DMS153 (cell line): ENCODE results near the gene ZNF282.

Experiments used
- DNase-seq: peaks from one replicate; lab custom pipeline; 2025; lab: John Stamatoyannopoulos, UW

The ZNF282 gene

GRCh38 chr7:149194799-149195179 lies 557 bp upstream of the ZNF282 start:
- no peak for DNase-seq

DNA sequence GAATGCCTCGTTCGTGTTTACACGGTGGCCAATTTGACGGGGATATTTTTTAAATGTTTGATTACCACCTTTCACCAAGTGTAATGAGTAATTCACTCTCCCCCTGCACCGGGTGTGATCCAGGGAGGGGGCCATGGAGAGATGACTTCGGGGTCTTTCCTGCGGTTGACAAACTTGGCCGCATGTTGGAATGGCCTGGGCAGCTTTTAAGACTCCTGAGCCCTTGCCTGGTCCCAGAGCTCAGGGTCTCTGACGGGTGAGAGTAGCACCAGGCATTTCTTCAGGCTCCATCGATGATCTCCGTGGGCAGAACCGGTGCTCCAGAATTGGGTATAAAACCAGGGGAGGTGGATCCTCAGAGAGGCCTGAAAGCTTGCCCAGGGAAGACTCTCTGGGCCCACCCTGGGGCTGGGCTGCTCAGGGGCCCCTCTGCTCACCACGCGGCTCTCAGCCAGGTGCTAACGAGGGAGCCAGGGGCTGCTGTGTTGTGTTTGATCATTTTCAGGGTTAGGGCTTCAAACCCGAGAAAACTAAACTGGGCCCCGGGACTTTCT lies 882 bp downstream of the ZNF282 start:
- DNase-seq, result no peak

- no peak for DNase-seq
Observed at GRCh38 chr7:149196705-149197171, 1.4 kb downstream of the ZNF282 start.

DNA sequence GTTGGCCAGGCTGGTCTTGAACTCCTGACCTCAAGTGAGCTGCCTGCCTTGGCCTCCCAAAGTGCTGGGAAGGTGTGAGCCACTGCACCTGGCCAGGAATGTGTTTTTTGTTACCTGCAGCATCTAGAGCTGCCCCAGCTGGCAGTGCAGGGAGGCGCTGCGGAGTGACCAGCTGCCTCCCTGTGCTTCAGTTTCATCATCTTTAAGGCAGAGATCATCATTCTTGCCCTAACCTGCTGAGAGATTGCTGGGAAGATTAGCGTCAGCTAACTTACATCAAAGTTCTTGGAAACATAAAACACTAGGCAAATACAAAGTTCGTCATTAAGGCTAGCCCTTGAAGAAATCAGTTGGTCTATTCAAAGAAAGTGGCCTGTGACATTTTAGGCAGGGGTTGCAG lies 2.3 kb downstream of the ZNF282 start:
- DNase-seq, result no peak

- no peak for DNase-seq
Observed at GRCh38 chr7:149198161-149198816, 2.9 kb downstream of the ZNF282 start.

- DNase-seq, result no peak
Observed at GRCh38 chr7:149199234-149199995, 4.1 kb downstream of the ZNF282 start.

GRCh38 chr7:149202831-149203231 lies 7.5 kb downstream of the ZNF282 start:
- DNase-seq, result no peak

- no peak for DNase-seq
Observed at GRCh38 chr7:149205690-149206381, 10.5 kb downstream of the ZNF282 start.

GRCh38 chr7:149207324-149208035 lies 12.1 kb downstream of the ZNF282 start:
- DNase-seq, result no peak

DNA sequence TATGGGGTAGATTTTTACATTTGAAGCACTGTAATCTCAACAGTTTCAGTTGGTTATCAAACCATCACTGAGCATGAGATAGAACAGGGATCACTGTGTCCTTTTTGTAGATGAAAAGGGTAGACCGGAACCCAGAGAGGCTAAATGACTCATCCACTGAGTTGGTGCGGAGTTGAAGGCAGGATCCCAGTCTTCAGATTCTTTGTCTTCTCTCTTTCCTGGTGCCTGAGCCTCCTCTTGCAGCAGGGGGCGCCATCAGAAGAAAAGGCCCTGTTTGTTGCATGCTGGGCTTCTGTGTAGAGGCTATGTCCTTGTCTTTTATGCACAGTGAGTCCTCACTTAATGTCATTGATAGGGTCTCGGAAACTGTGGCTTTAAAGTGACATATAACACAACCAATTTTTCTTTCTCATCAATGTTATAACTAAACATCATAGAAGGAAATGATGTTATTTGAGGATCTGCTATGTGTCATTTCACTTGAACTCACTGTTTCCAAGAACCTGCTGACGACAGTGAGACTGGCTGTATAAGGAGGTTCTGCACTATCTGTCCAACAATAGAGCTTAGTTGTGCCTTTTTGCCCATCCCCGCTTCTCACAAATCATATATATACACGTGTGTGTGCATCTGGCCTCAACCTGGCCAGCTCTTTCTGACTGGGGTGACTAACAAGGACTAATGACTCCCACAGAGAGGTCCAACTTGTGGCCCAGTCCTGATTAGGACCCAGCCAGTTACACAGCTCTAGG lies 14.3 kb downstream of the ZNF282 start:
- no peak for DNase-seq

GRCh38 chr7:149210551-149210950 lies 15.2 kb downstream of the ZNF282 start:
- no peak for DNase-seq

DNA sequence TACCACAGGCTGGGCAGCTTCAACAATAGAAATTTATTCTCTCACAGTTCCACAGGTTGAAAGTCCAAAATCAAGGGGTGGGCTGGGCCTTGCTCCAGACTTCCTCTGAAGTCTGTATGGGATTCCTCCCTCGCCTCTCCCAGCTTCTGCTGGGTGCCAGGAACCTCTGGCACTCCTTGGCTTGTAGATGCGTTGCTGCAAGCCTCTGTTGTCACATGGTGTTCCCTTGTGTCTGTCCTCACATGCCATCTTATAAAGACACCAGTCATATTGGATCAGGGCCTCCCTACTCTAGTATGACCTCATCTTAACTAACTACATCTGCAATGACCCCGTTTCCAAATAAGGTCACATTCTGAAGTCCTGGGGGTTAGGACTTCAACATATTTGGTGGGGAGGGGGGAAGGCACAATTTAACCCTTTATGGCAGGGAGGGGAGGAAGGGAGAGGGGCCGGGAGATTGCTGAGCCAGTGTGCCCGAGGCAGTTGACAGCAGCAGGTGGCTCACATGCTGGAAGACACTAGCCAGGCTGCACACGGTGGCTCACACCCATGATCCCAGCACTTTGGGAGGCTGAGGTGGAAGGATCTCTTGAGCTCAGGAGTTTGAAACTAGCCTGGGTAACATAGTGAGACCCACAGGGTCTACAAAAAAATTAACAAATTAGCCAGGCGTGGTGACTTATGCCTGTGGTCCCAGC lies 18.8 kb downstream of the ZNF282 start:
- no peak for DNase-seq

GRCh38 chr7:149216402-149216801 lies 21.1 kb downstream of the ZNF282 start:
- DNase-seq, result no peak

GRCh38 chr7:149217570-149217969 lies 22.2 kb downstream of the ZNF282 start:
- no peak for DNase-seq

- DNase-seq, result no peak
Observed at GRCh38 chr7:149218469-149219420, 23.4 kb downstream of the ZNF282 start.

GRCh38 chr7:149220534-149220933 lies 25.2 kb downstream of the ZNF282 start:
- no peak for DNase-seq

DNA sequence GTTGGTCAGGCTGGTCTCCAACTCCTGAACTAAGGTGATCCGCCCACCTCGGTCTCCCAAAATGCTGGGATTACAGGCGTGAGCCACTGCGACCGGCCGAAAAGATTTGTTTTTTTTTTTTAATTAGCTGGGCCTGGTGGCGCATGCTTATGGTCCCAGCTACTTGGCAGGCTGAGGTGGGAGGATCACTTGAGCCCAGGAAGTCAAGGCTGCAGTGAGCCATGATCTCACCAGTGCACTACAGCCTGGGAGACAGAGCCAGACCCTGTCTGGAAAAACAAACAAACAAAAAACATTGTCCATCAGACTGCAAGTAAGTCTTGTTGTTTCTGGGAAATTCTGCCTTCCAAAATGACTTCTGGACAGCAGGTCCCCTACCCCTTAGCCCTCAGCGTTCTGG lies 27.8 kb downstream of the ZNF282 start:
- DNase-seq, result no peak

GRCh38 chr7:149223761-149224160 lies 28.4 kb downstream of the ZNF282 start:
- no peak for DNase-seq

DNA sequence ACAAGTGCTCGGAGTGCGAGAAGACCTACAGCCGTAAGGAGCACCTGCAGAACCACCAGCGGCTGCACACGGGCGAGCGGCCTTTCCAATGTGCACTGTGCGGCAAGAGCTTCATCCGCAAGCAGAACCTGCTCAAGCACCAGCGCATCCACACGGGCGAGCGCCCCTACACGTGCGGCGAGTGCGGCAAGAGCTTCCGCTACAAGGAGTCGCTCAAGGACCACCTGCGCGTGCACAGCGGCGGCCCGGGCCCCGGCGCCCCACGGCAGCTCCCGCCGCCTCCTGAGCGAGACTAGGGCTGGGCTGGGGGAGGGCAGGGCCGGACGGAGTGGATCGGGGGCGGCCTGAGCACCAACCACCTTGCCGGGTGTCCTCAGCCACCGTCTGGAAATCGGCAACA lies 29.0 kb downstream of the ZNF282 start:
- DNase-seq, result no peak

- DNase-seq, result no peak
Observed at GRCh38 chr7:149225106-149225505, 29.8 kb downstream of the ZNF282 start.
